ENCODE data around the gene HOXA9. TPM values are rescaled to one million over a fixed set of nuclear protein-coding genes. Genes with fewer than 3 reads are reported as not detected.

Gene HOXA9
- total RNA-seq, 3 donors from 2014 or later: 7.5 to 18.4 (median 9.0) TPM

- Histone ChIP-seq H3K4me3 (peak within 1 kb of the TSS; percentile 69 to 98 (median 90)), H3K9me3 (no peaks in the 10 kb centered on the region), H3K27me3 (no peaks in the 10 kb centered on the region), H3K27ac (peak within 1 kb of the TSS; percentile 94 to 98), H3K36me3 (no peaks in the 10 kb centered on the region), H3K4me1 (peaks cover 5 to 8% of the 10 kb centered on the region in 2 donors)
- intact Hi-C loops (cut with DNase I; ENCODE audit: low total_unique reads): loop anchor here (5.0 kb wide), 1 partner anchor 1028 kb away; no protein-coding TSS in a partner anchor
- peak; percentile 89 to 94 for DNase-seq (ENCODE audit: low spot score in 2 of 2)
- TF ChIP-seq CTCF (IDR thresholded peaks at IDR 0.05): no peak
- peak; percentile 89 for TF ChIP-seq POLR2A (IDR thresholded peaks at IDR 0.05)
- peak; percentile 75 to 97 (median 86) for TF ChIP-seq POLR2AphosphoS5 (IDR thresholded peaks at IDR 0.05)
Observed at GRCh38 chr7:27130540-27131389, 34.6 kb downstream of the HOXA9 start, which contains the start of gene HOXA4. Gene HOXA4 (minus strand): TSS chr7:27130757. CDS start chr7:27130733, 24 bp downstream.

- DNase-seq (ENCODE audit: low spot score in 2 of 2): peak in 1 of 2 donors; percentile 18
- Histone ChIP-seq H3K4me1 (peaks cover 5 to 7% of the 10 kb centered on the region in 2 donors), H3K9me3 (no peaks in the 10 kb centered on the region), H3K27ac (peak overlapping the region; percentile 94 to 98), H3K4me3 (peak overlapping the region; percentile 69 to 98 (median 90)), H3K27me3 (no peaks in the 10 kb centered on the region), H3K36me3 (no peaks in the 10 kb centered on the region)
- no peak for TF ChIP-seq POLR2A (IDR thresholded peaks at IDR 0.05)
- intact Hi-C loops (cut with DNase I; ENCODE audit: low total_unique reads): loop anchor here (5.0 kb wide), 1 partner anchor 1028 kb away; no protein-coding TSS in a partner anchor
Observed at GRCh38 chr7:27129729-27130539, 35.4 kb downstream of the HOXA9 start.

GRCh38 chr7:27128776-27129728 is 36.3 kb downstream of the HOXA9 start:
- DNase-seq (ENCODE audit: low spot score in 2 of 2): peak in 1 of 2 donors; percentile 43
- Histone ChIP-seq H3K27ac (peak overlapping the region; percentile 94 to 98), H3K4me1 (peaks cover 5 to 7% of the 10 kb centered on the region in 2 donors), H3K27me3 (no peaks in the 10 kb centered on the region), H3K4me3 (peak overlapping the region; percentile 69 to 98 (median 90)), H3K9me3 (no peaks in the 10 kb centered on the region), H3K36me3 (no peaks in the 10 kb centered on the region)
- intact Hi-C loops (cut with DNase I; ENCODE audit: low total_unique reads): no loop called here
- TF ChIP-seq POLR2AphosphoS5 (IDR thresholded peaks at IDR 0.05) (no peak), CTCF (IDR thresholded peaks at IDR 0.05) (no peak), POLR2A (IDR thresholded peaks at IDR 0.05) (no peak)

- intact Hi-C loops (cut with DNase I; ENCODE audit: low total_unique reads): no loop called here
- Histone ChIP-seq H3K4me3 (peak overlapping the region in 1 of 3 donors; percentile 4), H3K27ac (peak overlapping the region; percentile 45 to 98), H3K27me3 (no peaks in the 10 kb centered on the region), H3K36me3 (no peaks in the 10 kb centered on the region), H3K9me3 (no peaks in the 10 kb centered on the region), H3K4me1 (peaks cover 5 to 7% of the 10 kb centered on the region in 2 donors)
- peak in 1 of 2 donors; percentile 16 for DNase-seq (ENCODE audit: low spot score in 2 of 2)
- TF ChIP-seq POLR2A (IDR thresholded peaks at IDR 0.05) (no peak), POLR2AphosphoS5 (IDR thresholded peaks at IDR 0.05) (no peak), CTCF (IDR thresholded peaks at IDR 0.05) (no peak)
Observed at GRCh38 chr7:27128034-27128433, 37.3 kb downstream of the HOXA9 start.
